GM23338 (cell line): ENCODE results near the gene VIP.

Source experiments
- EZH2 ChIP-seq: fragments of 200-600 bp; sonication (generic); IDR thresholded peaks from one replicate; pipeline ENCODE4 v1.8.0; 2017; ENCODE audit warnings: antibody characterized with exemption, mild to moderate bottlenecking, low read depth; ENCODE audit not compliant: unreplicated experiment
- EZH2phosphoT487 ChIP-seq: fragments of 200-600 bp; sonication (generic); IDR thresholded peaks from one replicate; pipeline ENCODE4 v1.8.1; 2018; ENCODE audit warnings: antibody characterized with exemption; ENCODE audit not compliant: unreplicated experiment
- JUNB ChIP-seq: IDR thresholded peaks from one replicate; pipeline ENCODE4 v1.6.1; 2016; ENCODE audit warnings: antibody characterized with exemption; ENCODE audit not compliant: unreplicated experiment
- NANOG ChIP-seq: IDR thresholded peaks from 2 replicates; pipeline ENCODE4 v1.6.1; 2016; ENCODE audit warnings: antibody characterized with exemption, borderline replicate concordance
- TF ChIP-seq, protein P1 (sequence below), 2 experiments: fragments of 200-600 bp in 1 of 2; sonication (generic) in 1 of 2; conservative IDR thresholded peaks; 2 replicates each; pipeline versions ENCODE4 v1.5.1 to v1.6.1; 2016 to 2017; ENCODE audit warnings: antibody characterized with exemption in 2 of 2, low read depth in 2 of 2, mild to moderate bottlenecking in 2 of 2, moderate library complexity in 1 of 2
- TF ChIP-seq, protein P2 (sequence below): IDR thresholded peaks from 2 replicates; pipeline ENCODE4 v1.6.1; 2016; ENCODE audit warnings: antibody characterized with exemption

DNA sequence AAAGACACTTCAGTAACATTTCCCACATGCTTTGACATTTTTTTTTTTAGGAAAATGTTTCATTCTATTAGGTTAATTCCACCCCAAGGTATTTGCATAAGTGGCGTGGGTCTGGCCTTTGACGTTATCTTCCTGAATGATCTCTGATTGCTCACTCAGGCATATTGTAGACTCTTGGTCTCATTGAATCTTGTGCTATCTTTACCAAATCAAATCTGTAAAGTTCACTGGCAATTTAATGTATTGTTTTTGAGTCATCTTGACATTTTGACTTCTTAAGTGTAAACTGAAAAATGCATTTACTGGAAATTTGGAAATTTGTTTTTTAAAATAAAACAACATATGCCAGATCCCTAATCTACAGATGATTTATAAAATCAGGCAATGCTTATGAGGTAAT lies 16.0 kb upstream of the VIP start:
- TF ChIP-seq EZH2phosphoT487 (no peak), EZH2 (no peak), JUNB (no peak), NANOG (no peak)
- TF ChIP-seq, protein P1, sequence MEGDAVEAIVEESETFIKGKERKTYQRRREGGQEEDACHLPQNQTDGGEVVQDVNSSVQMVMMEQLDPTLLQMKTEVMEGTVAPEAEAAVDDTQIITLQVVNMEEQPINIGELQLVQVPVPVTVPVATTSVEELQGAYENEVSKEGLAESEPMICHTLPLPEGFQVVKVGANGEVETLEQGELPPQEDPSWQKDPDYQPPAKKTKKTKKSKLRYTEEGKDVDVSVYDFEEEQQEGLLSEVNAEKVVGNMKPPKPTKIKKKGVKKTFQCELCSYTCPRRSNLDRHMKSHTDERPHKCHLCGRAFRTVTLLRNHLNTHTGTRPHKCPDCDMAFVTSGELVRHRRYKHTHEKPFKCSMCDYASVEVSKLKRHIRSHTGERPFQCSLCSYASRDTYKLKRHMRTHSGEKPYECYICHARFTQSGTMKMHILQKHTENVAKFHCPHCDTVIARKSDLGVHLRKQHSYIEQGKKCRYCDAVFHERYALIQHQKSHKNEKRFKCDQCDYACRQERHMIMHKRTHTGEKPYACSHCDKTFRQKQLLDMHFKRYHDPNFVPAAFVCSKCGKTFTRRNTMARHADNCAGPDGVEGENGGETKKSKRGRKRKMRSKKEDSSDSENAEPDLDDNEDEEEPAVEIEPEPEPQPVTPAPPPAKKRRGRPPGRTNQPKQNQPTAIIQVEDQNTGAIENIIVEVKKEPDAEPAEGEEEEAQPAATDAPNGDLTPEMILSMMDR (conservative IDR thresholded peaks at IDR 0.05; ENCODE audit: low read depth in 2 of 2): no peak
- TF ChIP-seq, protein P2, sequence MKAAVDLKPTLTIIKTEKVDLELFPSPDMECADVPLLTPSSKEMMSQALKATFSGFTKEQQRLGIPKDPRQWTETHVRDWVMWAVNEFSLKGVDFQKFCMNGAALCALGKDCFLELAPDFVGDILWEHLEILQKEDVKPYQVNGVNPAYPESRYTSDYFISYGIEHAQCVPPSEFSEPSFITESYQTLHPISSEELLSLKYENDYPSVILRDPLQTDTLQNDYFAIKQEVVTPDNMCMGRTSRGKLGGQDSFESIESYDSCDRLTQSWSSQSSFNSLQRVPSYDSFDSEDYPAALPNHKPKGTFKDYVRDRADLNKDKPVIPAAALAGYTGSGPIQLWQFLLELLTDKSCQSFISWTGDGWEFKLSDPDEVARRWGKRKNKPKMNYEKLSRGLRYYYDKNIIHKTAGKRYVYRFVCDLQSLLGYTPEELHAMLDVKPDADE: no peak
